HT1080 (cell line): Measurements from ENCODE around the gene HDHD5. TPM values are rescaled to one million over a fixed set of nuclear protein-coding genes. Genes with fewer than 3 reads are reported as not detected.

Experiments
- DNase-seq: peaks from one replicate; pipeline ENCODE4 v3.0.0-alpha.2; 2015; ENCODE audit warnings: low read depth
- total RNA-seq: library from RNA; depleted of rRNA; stranded (reverse); fragments of >200 nt; shearing (Covaris generic); gene quantifications from 2 replicates; pipeline ENCODE4 v1.2.3, GENCODE V29; 2014

HDHD5 gene
- total RNA-seq, 1 experiment from 2014 or later, result 73.3 TPM

DNA sequence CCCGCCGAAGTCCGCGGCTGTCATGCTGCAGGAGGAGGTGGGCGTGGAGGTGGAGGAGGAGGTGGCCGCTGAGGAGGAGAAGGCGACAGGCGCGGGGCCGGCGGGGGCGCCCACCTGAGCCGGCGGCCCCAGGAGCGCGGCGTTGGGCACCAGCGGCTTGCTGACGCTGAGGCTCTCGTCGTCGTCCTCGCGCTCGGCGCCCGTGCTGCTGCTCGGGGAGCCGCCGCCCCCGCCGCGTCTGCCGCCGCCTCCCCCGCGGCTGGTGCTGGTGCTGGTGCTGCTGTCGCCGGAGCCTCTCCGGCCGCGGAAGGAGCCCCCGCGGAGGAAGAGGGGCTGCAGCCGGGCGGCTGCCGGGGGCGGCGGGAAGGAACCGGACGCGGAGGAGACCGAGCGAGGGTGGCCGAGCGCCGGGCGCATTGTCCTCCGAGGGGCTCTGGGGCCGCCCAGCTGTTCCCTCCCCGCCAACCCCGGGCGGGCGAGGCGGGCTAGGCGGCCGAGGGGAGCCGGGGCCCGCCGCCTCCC is 38.3 kb downstream of the HDHD5 start:
- DNase-seq, result no peak

DNA sequence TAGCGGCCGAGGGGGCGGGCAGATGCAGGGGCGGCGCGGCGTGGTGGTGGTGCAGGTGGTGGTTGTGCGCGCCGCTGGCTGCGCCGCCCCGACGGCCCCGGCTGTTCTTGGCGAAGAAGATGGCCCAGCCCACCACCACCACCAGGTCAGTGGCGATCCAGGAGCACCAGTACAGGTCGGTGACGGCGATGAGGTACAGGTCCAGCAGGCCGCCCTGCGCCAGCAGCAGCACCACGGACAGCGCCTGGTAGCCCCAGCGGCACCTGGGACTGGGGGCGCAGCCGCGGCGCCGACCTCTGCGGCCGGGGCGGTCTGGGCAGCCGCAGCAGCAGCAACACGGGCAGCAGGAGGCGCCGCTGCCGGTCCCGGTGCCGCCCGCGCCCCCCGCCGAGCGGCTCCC is 38.8 kb downstream of the HDHD5 start:
- no peak for DNase-seq

DNA sequence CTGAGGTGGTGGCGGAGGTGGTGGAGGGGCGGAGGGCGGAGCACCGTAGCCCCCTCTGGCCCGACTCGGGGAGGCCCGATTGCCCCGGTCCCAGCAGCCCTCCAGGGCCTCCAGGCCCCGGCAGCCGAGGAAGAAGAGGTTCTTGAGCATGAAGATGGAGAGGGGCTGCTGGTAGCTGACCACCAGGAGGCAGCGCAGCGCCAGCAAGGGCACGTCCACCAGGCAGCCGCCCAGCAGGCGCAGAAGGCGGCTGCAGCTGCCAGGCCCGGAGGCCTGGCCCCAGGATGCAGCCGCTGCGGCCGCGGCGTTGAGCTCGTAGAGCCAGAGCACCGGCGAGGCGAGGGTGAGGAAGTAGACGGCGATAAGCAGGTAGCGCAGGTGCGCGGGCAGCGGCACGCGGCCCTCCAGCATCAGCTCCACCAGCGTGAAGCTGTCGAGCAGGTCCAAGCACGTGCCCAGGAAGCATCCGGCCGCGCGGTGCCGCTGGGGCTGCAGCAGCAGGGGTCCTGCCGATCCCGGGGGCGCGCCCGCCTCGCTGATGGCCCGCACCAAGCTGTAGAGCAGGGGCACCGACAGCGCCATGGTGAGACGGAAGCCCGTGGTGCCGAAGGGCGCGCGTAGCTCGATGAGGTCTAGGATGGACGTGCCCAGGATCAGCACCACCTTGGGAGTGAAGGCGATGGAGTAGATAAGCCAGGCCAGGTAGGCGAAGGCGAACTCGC is 39.4 kb downstream of the HDHD5 start:
- DNase-seq, result no peak

DNA sequence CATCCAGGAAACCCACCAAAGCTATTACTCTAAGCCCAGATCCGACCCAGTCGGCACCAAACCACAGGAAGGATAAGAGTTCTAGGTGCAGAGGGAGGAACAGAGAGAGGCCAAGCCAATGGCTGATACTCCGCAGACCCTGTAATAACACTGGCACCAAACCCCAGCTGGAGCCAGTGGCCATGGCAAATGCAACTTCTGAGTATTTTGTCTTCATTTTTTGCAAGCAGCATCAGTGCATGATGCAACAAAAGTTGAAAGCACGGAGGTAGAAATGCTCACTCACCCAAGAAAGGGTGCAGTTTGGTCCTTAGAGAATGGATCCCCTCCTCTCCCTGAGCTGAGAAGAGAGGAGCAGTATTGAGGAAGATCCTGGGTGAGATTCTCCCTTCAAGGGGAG is 40.7 kb downstream of the HDHD5 start:
- DNase-seq, result no peak

DNA sequence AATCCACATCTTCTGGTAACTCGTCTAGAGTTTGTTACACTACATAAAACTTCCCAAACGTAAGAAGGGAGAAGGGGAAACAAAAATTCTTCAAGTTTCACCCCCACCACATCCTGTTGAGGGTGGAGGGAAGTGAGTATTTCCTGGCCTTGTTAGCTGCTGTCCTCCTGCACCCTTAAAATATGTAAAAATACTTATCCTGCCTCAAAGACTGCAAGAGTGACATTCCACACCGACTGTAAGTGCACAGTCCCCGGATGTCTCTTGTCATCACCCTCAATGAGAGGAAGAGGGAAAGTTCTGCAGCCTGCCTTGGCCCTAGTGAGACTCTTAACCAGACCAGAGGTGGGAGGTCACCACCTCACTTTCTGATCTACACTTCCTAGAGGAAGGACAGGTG is 41.2 kb downstream of the HDHD5 start:
- no peak for DNase-seq

DNA sequence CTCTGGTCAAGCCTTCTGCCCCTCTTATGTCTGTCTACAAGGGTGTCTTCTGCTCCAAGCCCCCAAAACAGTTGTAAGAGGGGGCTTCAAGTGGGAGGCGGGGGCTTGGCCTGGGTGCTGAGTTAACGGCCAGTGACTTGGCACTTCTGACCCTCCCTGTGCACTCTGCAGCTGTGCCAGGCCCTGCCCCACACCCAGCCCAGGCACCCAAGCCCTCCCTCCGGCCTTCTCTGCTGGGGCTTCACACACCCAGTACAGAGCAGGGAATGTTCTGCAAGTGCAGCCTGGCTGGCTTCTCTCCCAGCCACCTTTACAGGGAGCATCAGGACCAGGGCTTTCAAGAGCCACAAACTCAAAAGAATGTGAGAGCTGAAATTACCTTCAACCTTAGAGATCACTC is 41.7 kb downstream of the HDHD5 start:
- no peak for DNase-seq

DNA sequence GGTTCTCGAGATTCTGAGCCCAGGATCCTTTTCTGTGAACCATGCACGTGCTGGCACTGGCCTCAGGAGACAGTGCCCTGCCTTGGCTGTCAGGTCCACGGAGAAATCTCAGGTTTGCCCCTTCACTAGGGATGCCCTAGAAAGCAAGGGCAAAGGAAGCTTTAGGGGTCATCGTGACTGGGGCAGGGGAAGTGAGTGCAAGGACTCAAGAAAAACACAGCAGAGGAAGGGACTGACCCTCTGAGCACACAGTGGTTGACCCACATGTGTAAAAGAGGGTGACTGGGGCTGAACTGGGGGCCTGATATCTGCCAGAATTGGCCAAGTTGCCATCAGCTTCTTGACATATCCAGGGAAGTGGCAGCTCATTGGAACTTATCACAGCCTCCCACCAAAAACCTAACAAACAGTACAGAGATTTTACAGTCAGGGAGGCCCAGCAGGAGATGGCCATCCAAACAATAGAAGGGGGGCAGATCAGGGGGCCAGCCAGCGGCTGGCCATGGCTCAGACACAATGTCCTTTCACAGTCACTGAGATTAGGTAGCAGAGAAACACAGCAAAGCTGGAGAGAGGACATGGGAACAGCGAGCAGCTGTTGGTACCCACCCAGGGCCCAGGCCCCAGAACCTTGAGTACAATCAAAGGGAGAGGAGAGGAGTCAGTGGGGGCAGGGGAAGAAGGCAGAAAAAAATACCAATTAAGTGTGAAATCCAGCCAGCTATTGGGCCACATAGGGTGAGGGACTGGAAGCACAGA is 42.3 kb downstream of the HDHD5 start:
- no peak for DNase-seq

DNA sequence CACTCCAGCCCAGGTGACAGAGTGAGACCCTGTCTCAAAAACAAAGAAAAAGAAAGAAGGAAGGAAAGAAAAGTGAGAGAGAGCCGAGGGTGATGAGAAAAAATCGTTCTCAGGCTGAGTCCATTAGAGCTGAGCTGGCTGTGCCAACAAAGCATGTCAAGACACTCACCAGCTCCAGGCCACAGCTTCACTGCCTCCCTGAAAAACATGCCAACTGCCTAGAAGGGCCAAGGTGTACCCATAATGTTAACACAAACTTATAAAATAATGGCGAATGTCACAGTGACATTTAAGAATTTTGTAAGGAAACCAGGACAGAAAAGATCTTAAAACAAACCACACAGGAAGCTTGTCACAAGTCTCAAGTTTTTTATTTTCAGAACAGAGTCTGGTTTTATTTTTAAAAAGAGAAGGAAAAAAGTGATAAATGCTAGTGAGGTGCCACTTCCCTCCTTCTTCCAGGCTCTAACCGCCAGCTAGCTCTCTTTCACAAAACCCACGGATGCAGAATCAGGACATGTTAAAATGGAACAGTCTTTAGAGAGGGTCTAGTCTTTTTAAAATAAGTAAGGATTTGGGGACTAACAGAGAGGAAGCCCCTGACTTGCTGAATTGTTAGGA is 43.0 kb downstream of the HDHD5 start:
- no peak for DNase-seq

DNA sequence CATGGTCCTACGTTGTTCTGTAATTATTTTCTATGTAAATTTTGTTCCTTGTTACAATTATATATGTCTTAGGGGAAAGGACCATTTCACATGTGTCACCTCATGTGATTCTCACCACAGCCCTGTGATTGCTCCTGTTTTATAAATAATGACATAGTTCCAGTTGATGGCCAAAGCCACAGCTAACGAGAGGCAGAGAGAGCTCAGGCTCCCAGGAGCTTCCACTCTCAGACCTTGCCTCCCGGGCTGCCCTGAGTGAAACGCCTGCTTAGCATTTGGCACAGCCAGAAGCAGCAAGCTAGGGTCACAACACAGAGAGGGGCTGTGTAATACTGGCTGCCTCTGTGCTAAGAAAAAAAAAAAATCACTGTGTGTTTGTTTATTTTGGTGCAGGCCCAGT is 43.8 kb downstream of the HDHD5 start:
- DNase-seq, result no peak

DNA sequence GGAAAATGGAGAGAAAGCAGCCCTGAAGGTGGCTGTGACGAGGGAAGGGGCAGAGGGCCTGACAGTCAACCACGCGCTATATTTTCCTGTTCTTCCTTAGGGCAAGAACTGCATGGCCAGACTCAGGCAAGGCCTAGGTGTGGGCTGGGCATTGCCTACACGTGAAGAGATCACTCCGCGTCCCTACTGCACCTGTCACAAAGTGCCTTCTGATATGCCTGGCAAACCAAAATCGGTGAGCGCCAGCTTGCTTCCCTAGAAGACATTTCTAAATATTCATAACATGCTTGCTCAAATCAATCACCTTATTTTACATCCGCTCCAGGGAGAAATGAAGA is 44.2 kb downstream of the HDHD5 start:
- DNase-seq, result no peak

DNA sequence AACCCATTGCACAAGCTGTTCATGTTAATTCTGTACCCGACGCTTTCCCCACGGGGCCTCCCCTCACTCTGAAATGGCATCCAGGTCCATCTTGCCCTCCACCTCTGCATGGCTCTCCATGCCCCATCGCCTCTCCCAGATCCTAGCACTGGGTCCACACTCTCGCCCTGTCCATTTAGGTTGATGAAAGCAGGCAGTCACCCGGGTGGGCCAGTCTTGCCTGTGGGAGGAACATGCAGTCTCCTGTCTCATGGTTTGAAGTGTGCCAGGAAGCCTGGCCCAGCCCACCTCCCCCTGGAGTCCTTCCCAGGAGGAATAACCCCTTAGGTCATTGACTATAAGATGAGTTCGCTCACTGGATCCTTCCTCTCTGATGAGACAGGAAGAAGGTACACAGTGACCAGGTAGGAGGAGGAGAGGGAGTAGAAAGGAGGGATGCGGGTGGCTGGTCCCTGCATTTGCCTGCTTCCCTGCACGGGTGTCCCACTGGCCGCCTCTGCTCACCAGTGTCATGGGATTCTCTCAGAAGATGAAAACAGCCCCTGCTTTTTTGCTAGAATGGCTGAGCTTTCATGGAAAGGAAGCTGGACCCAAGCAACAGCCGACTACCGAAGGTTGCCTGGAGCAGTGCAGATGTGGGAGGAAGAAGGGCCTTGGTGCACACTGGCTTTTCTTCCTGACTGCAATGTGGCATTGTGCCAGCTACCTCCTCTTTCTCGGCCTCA is 44.7 kb downstream of the HDHD5 start:
- no peak for DNase-seq

DNA sequence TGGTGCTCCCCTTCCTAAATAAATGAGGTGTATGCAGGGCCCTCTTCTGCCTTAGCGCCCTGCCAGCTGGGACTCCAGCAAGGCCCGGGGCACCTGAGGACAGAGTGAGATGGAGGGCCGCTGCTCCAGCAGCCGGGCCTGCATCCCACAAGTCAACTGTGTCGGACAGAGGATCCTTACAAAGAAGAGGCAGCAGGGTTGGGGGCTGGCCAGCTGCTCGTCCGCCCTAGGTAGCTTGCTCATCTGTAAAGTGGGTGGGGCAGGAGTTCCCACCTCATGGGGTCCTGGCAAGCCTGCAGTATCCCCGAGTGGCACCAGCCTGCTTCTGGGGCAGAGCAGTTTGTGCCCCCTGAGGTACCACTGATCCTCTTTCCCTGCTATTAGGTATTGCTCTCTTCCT is 45.5 kb downstream of the HDHD5 start:
- no peak for DNase-seq

DNA sequence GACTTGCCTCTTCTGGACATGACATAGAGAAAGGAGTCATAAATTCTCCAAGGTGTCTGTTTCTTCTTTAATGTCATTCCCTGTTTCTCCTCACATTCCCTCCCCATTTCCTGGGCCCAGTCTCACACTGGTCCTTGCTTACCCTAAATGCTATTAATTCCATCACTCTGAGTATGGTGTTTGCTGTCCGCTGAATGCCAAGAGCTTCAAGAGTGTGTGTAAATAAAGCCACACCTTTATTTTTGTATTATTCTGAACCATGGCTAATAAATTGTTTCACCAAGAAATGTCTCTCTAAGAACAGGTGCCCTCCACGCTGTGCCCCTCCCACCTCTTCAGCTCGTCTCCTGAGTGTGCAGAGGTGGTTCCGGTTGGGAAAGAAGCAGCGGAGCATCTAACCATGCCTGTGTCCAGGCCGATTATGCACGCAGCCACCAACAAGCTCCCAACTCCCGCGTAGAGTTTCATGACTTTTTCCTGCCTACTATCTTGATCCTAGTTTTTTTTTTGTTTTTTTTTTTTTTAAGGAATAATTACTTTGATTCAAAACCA is 46.5 kb downstream of the HDHD5 start:
- DNase-seq, result no peak

DNA sequence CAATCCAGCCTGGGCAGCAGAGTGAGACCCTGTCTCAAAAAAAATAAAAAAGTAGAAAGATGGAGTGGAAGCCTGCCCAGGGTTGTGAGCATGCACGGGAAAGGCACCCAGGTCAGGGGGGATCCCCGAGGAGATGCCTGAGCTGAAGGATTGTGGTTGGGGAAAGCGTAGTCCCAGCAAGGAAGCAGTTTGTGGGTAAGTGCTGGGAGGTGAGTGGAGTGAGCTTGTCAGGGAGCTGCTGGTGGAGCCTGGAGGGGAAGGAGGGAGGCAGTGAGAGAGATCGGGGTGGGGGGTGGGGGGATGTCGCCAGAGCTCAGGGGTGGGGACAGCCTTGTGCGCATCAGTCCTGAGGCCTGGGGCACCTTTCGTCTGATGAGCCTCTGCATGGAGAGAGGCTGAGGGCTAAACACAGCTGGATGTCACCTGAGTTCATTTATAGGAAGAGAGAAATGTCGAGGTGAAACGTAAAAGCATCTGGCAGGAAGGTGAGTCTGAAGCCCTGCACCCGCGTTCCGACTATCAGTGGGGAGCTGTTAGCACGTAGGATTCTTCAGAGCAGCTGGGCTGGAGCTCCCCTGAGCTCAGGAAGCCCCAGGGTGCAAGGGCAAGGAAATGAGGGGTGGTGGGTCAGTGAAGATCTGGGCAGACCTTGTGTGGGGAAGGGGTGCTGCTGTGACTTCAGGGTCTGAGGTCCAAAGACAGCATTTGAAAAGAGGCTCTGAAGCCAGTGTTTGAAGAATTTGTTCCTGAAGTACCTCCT is 48.1 kb downstream of the HDHD5 start:
- no peak for DNase-seq

DNA sequence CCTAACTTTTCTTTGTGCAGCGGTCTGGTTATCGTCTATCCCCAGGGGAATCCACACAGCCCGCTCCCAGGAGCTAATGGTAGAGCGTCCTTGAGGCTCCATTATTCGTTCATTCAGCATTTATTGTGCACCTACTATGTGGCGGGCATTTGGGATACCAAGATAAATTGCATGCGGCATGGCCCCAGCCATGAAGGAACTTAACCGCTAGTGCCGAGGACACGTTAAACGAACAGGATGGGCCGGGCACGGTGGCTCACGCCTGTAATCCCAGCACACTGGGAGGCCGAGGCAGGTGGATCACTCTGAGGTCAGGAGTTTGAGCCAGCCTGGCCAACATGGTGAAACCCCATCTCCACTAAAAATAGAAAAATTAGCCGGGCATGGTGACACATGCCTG is 49.1 kb downstream of the HDHD5 start:
- no peak for DNase-seq

DNA sequence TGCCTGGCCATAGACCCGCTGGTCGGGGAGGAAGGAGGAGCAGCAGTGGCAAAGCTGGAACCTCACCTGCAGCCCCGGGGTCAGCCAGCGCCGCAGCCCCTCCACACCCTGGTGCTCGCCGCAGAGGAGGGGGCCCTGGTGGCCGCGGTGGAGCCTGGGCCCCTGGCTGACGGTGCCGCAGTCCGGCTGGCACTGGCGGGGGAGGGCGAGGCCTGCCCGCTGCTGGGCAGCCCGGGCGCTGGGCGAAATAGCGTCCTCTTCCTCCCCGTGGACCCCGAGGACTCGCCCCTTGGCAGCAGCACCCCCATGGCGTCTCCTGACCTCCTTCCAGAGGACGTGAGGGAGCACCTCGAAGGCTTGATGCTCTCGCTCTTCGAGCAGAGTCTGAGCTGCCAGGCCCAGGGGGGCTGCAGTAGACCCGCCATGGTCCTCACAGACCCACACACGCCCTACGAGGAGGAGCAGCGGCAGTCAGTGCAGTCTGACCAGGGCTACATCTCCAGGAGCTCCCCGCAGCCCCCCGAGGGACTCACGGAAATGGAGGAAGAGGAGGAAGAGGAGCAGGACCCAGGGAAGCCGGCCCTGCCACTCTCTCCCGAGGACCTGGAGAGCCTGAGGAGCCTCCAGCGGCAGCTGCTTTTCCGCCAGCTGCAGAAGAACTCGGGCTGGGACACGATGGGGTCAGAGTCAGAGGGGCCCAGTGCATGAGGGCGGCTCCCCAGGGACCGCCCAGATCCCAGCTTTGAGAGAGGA is 49.8 kb downstream of the HDHD5 start:
- no peak for DNase-seq

DNA sequence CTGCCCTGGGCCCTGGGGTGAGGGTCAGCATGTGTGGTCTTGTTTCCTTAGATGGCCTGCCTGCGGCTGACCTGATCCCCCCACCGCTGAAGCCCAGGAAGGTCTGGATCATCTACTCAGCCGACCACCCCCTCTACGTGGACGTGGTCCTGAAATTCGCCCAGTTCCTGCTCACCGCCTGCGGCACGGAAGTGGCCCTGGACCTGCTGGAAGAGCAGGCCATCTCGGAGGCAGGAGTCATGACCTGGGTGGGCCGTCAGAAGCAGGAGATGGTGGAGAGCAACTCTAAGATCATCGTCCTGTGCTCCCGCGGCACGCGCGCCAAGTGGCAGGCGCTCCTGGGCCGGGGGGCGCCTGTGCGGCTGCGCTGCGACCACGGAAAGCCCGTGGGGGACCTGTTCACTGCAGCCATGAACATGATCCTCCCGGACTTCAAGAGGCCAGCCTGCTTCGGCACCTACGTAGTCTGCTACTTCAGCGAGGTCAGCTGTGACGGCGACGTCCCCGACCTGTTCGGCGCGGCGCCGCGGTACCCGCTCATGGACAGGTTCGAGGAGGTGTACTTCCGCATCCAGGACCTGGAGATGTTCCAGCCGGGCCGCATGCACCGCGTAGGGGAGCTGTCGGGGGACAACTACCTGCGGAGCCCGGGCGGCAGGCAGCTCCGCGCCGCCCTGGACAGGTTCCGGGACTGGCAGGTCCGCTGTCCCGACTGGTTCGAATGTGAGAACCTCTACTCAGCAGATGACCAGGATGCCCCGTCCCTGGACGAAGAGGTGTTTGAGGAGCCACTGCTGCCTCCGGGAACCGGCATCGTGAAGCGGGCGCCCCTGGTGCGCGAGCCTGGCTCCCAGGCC is 50.6 kb downstream of the HDHD5 start:
- no peak for DNase-seq

DNA sequence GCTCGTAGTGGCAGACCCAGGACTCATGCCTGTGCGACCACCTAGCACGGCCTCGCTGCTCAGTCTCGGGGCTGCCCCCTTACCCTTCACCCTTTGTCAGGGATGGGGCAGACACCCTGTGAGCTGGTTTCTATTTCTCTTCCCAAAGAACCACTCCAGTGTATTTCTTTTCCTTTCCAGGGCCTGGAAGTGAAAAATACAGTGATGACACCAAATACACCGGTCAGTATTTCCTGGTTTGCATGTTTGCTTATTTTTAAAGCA is 51.6 kb downstream of the HDHD5 start:
- DNase-seq, result no peak

DNA sequence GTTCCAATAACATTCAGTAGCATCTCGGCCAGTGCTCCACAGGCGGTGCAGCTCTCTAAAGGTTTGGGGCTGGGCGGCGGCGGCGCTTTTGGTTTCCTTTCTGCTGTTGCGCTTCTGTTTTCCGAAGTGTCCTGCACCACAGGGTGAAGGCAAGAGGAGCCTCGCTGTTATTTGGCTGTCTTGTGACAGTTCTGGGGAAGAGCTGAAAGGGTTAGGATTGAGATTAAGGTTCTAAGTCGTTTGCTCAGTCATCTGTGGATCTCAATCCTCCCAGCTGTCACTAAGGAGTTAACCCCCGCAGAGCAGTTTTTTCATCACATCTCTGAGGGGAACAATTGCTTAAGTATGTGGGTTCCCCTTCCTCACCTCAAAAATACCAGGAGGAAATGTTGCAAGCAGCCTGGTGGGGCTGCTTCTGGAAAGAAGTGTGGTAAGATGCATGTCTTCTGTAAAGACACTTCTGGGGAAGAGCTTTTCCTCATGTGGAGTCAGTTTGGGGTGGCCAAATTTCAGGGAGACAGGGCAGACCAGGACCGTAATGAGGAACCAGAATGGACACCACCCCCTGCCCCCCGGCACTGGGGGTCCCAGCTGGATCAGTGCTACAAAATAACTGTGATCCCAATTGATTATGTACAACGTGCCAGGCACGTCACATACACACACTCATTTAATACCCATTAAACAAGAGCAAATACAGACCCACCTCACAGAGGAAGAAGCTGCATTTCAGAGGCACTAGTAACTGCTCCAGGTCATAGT is 52.1 kb downstream of the HDHD5 start:
- DNase-seq, result no peak
